Measurements from ENCODE around the gene NMB. TPM values are rescaled to one million over a fixed set of nuclear protein-coding genes. Genes with fewer than 3 reads are reported as not detected.
A peak's percentile ranks its signal among the peaks of the same experiment; 100 is the strongest.

NMB gene
- total and polyA plus RNA-seq, 2 of the 13 experiments (the other 11 are each of a cell fraction or from before 2014, with no cell fraction given), result 10.4 to 25.4 TPM

DNA sequence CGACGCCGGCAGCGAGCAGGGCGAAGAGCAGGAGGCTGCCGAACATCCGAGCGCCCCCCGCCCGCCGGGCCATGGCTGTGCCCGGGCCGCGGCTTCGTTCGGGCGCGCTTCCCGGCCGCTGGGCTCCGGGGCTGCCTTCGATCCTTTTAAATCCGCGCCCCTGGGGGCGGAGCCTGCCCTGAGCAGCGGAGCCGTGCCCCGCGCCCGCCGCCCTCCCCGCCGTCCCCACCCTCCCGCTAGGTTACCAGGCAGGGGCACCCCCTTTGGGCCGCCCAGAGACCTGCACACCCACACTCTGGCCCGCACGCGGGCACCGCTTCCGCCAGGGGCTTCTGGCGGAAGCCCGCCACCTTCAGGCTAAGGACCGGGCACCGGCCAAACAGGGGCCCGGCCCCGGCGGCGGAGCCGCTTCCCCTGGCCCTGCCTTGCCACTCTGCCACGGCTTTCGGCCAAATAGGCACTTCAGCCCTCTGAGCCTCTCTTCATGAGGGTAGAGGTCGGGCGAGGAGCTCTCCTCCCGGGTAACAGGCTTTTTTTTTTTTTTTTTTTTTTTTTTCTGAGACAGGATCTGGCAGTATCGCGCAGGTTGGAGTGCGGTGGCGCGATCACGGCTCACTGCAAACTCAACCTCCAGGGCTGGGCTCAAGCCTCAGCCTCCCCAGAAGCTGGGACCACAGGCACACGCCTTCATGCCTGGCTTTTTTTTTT is at the start of gene NMB (continued):
- TF ChIP-seq, protein P1, sequence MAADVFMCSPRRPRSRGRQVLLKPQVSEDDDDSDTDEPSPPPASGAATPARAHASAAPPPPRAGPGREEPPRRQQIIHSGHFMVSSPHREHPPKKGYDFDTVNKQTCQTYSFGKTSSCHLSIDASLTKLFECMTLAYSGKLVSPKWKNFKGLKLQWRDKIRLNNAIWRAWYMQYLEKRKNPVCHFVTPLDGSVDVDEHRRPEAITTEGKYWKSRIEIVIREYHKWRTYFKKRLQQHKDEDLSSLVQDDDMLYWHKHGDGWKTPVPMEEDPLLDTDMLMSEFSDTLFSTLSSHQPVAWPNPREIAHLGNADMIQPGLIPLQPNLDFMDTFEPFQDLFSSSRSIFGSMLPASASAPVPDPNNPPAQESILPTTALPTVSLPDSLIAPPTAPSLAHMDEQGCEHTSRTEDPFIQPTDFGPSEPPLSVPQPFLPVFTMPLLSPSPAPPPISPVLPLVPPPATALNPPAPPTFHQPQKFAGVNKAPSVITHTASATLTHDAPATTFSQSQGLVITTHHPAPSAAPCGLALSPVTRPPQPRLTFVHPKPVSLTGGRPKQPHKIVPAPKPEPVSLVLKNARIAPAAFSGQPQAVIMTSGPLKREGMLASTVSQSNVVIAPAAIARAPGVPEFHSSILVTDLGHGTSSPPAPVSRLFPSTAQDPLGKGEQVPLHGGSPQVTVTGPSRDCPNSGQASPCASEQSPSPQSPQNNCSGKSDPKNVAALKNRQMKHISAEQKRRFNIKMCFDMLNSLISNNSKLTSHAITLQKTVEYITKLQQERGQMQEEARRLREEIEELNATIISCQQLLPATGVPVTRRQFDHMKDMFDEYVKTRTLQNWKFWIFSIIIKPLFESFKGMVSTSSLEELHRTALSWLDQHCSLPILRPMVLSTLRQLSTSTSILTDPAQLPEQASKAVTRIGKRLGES (CRISPR knock-in tag; IDR thresholded peaks at IDR 0.05; ENCODE audit: borderline replicate concordance), result no peak
- TF ChIP-seq MYC (CRISPR knock-in tag; IDR thresholded peaks at IDR 0.05; ENCODE audit: borderline replicate concordance), result peak; percentile 57; the same call in 1 of the 2 replicates
- TF ChIP-seq SMAD1 (CRISPR knock-in tag; IDR thresholded peaks at IDR 0.05; ENCODE audit: borderline replicate concordance, low read depth), result no peak
- TF ChIP-seq KMT2A (CRISPR knock-in tag; IDR thresholded peaks at IDR 0.05), result 0 out of 2 replicates have a peak, but pooled peaks have one; percentile 39
- TF ChIP-seq, protein P2, sequence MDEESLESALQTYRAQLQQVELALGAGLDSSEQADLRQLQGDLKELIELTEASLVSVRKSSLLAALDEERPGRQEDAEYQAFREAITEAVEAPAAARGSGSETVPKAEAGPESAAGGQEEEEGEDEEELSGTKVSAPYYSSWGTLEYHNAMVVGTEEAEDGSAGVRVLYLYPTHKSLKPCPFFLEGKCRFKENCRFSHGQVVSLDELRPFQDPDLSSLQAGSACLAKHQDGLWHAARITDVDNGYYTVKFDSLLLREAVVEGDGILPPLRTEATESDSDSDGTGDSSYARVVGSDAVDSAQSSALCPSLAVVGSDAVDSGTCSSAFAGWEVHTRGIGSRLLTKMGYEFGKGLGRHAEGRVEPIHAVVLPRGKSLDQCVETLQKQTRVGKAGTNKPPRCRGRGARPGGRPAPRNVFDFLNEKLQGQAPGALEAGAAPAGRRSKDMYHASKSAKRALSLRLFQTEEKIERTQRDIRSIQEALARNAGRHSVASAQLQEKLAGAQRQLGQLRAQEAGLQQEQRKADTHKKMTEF (CRISPR knock-in tag; IDR thresholded peaks at IDR 0.05), result peak; percentile 66; the same call in 1 of the 2 replicates
- TF ChIP-seq PHF21A (CRISPR knock-in tag; IDR thresholded peaks at IDR 0.05), result peak; percentile 59
- no peak for TF ChIP-seq ZNF792 (CRISPR knock-in tag; IDR thresholded peaks at IDR 0.05)
- TF ChIP-seq, protein P3, sequence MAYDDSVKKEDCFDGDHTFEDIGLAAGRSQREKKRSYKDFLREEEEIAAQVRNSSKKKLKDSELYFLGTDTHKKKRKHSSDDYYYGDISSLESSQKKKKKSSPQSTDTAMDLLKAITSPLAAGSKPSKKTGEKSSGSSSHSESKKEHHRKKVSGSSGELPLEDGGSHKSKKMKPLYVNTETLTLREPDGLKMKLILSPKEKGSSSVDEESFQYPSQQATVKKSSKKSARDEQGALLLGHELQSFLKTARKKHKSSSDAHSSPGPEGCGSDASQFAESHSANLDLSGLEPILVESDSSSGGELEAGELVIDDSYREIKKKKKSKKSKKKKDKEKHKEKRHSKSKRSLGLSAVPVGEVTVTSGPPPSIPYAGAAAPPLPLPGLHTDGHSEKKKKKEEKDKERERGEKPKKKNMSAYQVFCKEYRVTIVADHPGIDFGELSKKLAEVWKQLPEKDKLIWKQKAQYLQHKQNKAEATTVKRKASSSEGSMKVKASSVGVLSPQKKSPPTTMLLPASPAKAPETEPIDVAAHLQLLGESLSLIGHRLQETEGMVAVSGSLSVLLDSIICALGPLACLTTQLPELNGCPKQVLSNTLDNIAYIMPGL (CRISPR knock-in tag; IDR thresholded peaks at IDR 0.05; ENCODE audit: borderline replicate concordance in 1 of 2, low read depth in 1 of 2), result peak in 1 of 2 experiments; percentile 82; a peak in 1 of 4 replicates
- no peak for TF ChIP-seq ZFP82 (CRISPR knock-in tag; IDR thresholded peaks at IDR 0.05; ENCODE audit: borderline replicate concordance)
- peak; percentile 76 for TF ChIP-seq POLR2G (IDR thresholded peaks at IDR 0.05; ENCODE audit: low read depth, low read length)
- TF ChIP-seq, protein P4, sequence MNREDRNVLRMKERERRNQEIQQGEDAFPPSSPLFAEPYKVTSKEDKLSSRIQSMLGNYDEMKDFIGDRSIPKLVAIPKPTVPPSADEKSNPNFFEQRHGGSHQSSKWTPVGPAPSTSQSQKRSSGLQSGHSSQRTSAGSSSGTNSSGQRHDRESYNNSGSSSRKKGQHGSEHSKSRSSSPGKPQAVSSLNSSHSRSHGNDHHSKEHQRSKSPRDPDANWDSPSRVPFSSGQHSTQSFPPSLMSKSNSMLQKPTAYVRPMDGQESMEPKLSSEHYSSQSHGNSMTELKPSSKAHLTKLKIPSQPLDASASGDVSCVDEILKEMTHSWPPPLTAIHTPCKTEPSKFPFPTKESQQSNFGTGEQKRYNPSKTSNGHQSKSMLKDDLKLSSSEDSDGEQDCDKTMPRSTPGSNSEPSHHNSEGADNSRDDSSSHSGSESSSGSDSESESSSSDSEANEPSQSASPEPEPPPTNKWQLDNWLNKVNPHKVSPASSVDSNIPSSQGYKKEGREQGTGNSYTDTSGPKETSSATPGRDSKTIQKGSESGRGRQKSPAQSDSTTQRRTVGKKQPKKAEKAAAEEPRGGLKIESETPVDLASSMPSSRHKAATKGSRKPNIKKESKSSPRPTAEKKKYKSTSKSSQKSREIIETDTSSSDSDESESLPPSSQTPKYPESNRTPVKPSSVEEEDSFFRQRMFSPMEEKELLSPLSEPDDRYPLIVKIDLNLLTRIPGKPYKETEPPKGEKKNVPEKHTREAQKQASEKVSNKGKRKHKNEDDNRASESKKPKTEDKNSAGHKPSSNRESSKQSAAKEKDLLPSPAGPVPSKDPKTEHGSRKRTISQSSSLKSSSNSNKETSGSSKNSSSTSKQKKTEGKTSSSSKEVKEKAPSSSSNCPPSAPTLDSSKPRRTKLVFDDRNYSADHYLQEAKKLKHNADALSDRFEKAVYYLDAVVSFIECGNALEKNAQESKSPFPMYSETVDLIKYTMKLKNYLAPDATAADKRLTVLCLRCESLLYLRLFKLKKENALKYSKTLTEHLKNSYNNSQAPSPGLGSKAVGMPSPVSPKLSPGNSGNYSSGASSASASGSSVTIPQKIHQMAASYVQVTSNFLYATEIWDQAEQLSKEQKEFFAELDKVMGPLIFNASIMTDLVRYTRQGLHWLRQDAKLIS (CRISPR knock-in tag; IDR thresholded peaks at IDR 0.05), result no peak
- TF ChIP-seq NCOA5 (CRISPR knock-in tag; IDR thresholded peaks at IDR 0.05), result no peak
- TF ChIP-seq ELF3 (CRISPR knock-in tag; IDR thresholded peaks at IDR 0.05), result peak; percentile 48; the same call in 1 of the 2 replicates
- 0 out of 2 replicates have a peak, but pooled peaks have one; percentile 28 for TF ChIP-seq ZNF749 (CRISPR knock-in tag; IDR thresholded peaks at IDR 0.05; ENCODE audit: borderline replicate concordance)
- TF ChIP-seq AKAP8 (CRISPR knock-in tag; IDR thresholded peaks at IDR 0.05), result peak; percentile 66; the same call in 1 of the 2 replicates
- TF ChIP-seq NFKBIZ (CRISPR knock-in tag; IDR thresholded peaks at IDR 0.05), result no peak
- no peak for TF ChIP-seq RXRB (CRISPR knock-in tag; IDR thresholded peaks at IDR 0.05; ENCODE audit: borderline replicate concordance)
- peak; percentile 75; the same call in 1 of the 2 replicates for TF ChIP-seq SAFB2 (CRISPR knock-in tag; IDR thresholded peaks at IDR 0.05; ENCODE audit: borderline replicate concordance, low read depth)
